Lower leg skin (tissue), 4 donors: ENCODE results near the gene NDEL1. TPM values are rescaled to one million over a fixed set of nuclear protein-coding genes. Genes with fewer than 3 reads are reported as not detected.
A peak's percentile ranks its signal among the peaks of the same experiment; 100 is the strongest.

Source experiments
- DNase-seq, 2 donors: peaks; one replicate each; pipeline ENCODE4 v3.0.0-alpha.2; 2019; ENCODE audit warnings: low spot score in 2 of 2
- H3K4me3 ChIP-seq: fragments of 200-600 bp; sonication (generic); 2 replicates; pipeline ENCODE4 v1.5.1; 2017; ENCODE audit warnings: mild to moderate bottlenecking, low read depth; ENCODE audit not compliant: poor library complexity, severe bottlenecking
- POLR2A ChIP-seq, 2 donors: fragments of 450-650 bp; IDR thresholded peaks; one replicate each; pipeline ENCODE4 v1.6.1; 2016 to 2017; ENCODE audit warnings: antibody characterized with exemption in 2 of 2, mild to moderate bottlenecking in 1 of 2, moderate library complexity in 1 of 2
- WGBS, 2 donors: methylation state at CpG; one replicate each; pipeline ENCODE4 v1.1.5; 2018; 5-methylcytosine and 5-hydroxymethylcytosine counted together
- intact Hi-C: fragments of 100-400 bp; cut with DNase I; formaldehyde crosslinking; loops from one replicate; pipeline ENCODE4 v1.15.0; 2023; ENCODE audit warnings: low total_unique reads
- total RNA-seq, 4 donors: library from RNA; depleted of rRNA; stranded (reverse); fragments of >200 nt; gene quantifications; one replicate each; pipeline ENCODE4 v1.1.0, GENCODE V29; 2016
- TF ChIP-seq, protein P1 (sequence below), 3 donors: fragments of 450-650 bp; IDR thresholded peaks; one replicate each; pipeline ENCODE4 v1.5.1; 2016; ENCODE audit warnings: antibody characterized with exemption in 3 of 3, mild to moderate bottlenecking in 3 of 3, moderate library complexity in 2 of 3

NDEL1 gene
- total RNA-seq, 4 donors from 2014 or later = 129 to 160 (median 145) TPM

DNA sequence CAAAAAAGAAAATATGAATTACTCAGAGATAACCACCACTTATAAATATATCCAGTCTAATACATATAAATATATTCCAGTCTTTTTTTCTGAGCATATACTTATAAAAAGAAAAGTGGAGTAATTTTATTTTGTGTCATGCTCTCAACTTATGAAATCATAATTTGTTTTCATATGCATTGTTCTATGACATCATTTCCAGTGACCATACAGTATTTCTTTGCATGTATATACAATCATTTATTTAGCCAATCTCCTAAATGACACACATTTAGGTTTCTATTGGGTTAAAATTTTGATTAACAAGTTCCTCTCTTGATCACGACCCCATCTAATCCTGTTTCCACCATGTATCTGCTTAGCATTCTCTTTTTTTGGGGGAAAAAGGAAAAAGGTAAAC, 16.4 kb upstream of the NDEL1 start:
- 64 to 67% methylated on average over 1 of the region's 1 CpG for WGBS, 2 donors
- H3K4me3 ChIP-seq = no peak overlapping the region
- no peak for DNase-seq
- intact Hi-C loops = loop anchor here (10.0 kb wide), 1 partner anchor 325 kb away; the partner anchor contains the start of gene CCDC42
- TF ChIP-seq, protein P1, sequence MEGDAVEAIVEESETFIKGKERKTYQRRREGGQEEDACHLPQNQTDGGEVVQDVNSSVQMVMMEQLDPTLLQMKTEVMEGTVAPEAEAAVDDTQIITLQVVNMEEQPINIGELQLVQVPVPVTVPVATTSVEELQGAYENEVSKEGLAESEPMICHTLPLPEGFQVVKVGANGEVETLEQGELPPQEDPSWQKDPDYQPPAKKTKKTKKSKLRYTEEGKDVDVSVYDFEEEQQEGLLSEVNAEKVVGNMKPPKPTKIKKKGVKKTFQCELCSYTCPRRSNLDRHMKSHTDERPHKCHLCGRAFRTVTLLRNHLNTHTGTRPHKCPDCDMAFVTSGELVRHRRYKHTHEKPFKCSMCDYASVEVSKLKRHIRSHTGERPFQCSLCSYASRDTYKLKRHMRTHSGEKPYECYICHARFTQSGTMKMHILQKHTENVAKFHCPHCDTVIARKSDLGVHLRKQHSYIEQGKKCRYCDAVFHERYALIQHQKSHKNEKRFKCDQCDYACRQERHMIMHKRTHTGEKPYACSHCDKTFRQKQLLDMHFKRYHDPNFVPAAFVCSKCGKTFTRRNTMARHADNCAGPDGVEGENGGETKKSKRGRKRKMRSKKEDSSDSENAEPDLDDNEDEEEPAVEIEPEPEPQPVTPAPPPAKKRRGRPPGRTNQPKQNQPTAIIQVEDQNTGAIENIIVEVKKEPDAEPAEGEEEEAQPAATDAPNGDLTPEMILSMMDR (IDR thresholded peaks at IDR 0.05) = no peak
- TF ChIP-seq POLR2A (IDR thresholded peaks at IDR 0.05) = no peak

DNA sequence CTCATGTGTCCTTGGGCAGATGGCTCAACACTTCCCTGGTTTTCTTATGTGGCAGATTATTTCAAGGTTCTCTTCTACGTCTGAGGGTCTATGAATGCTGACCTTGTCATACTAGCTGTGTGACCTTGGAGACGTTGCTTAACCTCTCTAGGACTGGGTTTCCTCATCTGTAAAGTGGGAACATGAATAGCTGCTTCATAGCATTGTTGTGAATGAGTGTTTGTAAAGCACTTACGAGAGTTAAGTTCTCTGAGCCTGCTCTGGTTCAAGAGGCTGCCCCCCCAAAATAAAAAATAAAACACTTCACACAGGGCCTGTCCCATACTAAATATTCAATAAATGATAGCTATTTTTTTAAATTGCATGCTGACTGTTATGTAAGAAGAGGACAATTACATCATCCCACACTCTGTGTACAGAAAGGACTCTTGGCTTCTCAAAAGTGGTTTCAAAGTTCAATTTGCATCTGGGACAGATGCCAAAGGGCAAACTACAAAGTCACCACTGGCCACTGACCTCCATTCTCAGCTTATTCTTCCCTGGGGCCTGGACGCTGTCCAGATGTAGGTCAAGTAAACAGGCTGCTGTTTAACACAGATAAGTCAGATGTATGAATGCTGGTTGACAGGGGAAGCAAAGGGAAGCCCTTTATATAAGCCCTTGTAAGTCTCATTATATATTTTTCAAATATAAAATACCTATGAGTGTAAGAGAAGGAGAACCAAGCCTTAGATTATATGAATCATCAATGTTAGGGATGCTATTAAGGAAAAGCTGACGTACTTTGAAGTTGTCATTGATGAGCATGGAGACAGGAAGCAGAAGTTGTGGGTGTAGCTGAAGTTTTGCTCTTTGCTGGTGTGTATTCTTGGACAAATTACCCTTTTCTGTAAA, 15.4 kb upstream of the NDEL1 start:
- 50 to 58% methylated on average over 5 of the region's 5 CpGs for WGBS, 2 donors
- no peak for DNase-seq
- H3K4me3 ChIP-seq = no peak overlapping the region
- intact Hi-C loops = no loop called here
- TF ChIP-seq, protein P1 (IDR thresholded peaks at IDR 0.05) = peak in 1 of 3 donors; percentile 41
- TF ChIP-seq POLR2A (IDR thresholded peaks at IDR 0.05) = no peak

DNA sequence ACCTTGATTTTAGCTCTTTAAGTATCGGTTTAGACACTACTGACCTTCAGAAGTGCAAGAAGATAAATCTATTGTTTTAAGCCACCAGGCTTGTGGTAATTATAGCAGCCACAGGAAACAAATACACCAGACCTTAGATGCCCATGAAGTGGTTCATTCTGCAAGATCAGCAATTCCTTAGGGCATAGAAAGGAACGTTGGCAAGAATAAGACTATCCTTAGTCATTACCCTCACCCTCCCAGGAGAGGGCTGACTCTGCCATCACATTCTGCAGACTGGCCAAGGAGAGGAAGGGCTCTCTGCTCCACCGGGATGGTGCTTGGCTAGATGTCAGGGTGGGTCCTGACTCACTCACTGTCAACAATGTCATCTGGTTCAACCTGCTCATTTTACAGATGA, 14.1 kb upstream of the NDEL1 start:
- WGBS, 2 donors = 40 to 56% methylated on average over 3 of the region's 3 CpGs
- intact Hi-C loops = no loop called here
- no peak for DNase-seq
- TF ChIP-seq, protein P1 (IDR thresholded peaks at IDR 0.05) = no peak
- no peak for TF ChIP-seq POLR2A (IDR thresholded peaks at IDR 0.05)
- no peak overlapping the region for H3K4me3 ChIP-seq

DNA sequence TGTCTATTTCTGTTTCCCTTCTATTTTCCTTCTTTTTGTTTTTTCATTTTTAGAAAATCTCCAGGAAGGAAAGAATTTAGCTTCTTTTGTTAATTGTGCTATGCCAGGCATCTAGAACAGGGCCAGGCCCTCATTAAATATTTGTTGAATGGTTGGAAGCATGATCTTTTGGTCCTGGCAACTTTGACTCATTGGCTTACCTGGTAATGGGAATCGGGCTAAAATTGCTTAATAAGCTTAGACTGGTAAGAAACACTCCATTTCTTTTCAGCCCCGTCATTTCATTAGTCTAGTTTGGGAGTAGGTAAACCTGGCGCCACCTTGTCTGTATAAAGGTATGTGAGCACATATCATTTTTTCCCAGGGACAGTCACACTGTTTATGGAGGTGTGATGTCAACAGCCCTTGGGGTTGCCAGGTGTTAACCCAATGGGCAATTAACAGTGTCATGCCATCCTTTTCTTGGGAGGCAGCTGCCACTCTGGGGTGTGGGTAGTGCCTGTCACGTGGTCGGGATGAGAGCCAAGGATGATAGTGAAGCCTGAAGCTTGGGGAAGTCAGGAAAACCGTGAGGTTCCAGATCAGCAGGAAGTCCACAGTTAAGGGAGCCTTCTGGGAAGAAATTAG, 9.5 kb upstream of the NDEL1 start:
- intact Hi-C loops = no loop called here
- 43 to 46% methylated on average over 6 of the region's 6 CpGs for WGBS, 2 donors

DNA sequence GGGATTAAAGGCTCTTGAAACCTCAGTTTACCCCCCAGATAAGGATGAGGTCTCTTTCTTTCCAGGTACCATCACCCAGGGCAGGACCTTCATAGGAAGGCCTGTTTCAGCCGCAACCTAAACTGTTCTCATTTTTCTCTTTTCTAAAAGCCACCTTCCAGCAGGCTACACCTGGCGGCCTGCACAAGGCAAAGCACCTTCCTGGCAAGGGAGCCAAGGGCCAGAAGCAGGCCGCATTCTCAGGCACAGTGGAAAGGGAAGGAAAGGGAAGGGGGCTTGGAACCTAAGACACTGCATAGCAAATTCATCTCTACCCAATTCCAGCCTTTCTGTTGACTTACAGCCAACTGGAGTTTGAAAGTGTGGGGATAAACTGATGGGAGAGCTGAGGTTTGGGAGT, 8.9 kb upstream of the NDEL1 start:
- 93 to 96% methylated on average over 3 of the region's 3 CpGs for whole genome bisulfite sequencing, 2 donors
- intact Hi-C loops = no loop called here

More for the DNA sequence above, 9.5 kb upstream of the NDEL1 start:
- DNase-seq = no peak
- TF ChIP-seq, protein P1 (IDR thresholded peaks at IDR 0.05) = no peak
- TF ChIP-seq POLR2A (IDR thresholded peaks at IDR 0.05) = no peak
- H3K4me3 ChIP-seq = no peak overlapping the region

More for the DNA sequence above, 8.9 kb upstream of the NDEL1 start:
- H3K4me3 ChIP-seq = no peak overlapping the region
- no peak for DNase-seq
- TF ChIP-seq, protein P1 (IDR thresholded peaks at IDR 0.05) = no peak
- no peak for TF ChIP-seq POLR2A (IDR thresholded peaks at IDR 0.05)
